Measurements from ENCODE around the gene MYMK.

DNA sequence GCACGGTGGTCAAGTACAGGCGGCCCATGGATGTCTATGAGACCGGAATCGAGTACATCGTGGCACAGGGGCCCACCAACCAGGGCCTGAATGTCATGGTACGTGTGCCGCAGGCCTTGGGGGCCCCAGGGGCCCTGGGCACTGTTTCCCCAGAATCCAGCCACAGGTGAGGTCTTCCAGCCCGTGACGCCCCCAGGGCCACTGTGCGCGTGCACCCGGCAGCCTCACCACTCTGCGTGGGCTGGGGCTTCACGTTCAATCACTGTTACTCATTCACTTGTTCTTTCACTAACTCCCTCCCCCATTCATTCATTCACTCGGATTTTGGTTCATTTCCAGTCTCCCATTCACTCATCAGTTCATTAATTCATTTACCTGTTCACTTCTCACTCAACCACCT, 22.4 kb upstream of the MYMK start:
- TF ChIP-seq POLR2A (IDR thresholded peaks at IDR 0.05; ENCODE audit: low read depth, low read length) (no peak), TAF1 (IDR thresholded peaks at IDR 0.05; ENCODE audit: borderline replicate concordance, low read depth, low read length) (no peak)

Measured in GM12892 (cell line).